ENCODE results near the gene MGA. TPM values are rescaled to one million over a fixed set of nuclear protein-coding genes. Genes with fewer than 3 reads are reported as not detected.

Gene MGA
- total RNA-seq, 1 donor from 2014 or later: 71.4 TPM

- Mint-ChIP-seq H3K4me3 (no peak overlapping the region), H3K9me3 (no peaks in the 10 kb centered on the region), H3K4me1 (peaks cover 59% of the 10 kb centered on the region), H3K27me3 (ENCODE audit: low read depth) (no peaks in the 10 kb centered on the region), H3K27ac (no peak overlapping the region), H3K36me3 (no peaks in the 10 kb centered on the region)
- TF ChIP-seq, protein P1, sequence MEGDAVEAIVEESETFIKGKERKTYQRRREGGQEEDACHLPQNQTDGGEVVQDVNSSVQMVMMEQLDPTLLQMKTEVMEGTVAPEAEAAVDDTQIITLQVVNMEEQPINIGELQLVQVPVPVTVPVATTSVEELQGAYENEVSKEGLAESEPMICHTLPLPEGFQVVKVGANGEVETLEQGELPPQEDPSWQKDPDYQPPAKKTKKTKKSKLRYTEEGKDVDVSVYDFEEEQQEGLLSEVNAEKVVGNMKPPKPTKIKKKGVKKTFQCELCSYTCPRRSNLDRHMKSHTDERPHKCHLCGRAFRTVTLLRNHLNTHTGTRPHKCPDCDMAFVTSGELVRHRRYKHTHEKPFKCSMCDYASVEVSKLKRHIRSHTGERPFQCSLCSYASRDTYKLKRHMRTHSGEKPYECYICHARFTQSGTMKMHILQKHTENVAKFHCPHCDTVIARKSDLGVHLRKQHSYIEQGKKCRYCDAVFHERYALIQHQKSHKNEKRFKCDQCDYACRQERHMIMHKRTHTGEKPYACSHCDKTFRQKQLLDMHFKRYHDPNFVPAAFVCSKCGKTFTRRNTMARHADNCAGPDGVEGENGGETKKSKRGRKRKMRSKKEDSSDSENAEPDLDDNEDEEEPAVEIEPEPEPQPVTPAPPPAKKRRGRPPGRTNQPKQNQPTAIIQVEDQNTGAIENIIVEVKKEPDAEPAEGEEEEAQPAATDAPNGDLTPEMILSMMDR (IDR thresholded peaks at IDR 0.05; ENCODE audit: unreplicated experiment): no peak
- DNase-seq (ENCODE audit: low spot score in 2 of 2, unreplicated experiment in 2 of 2): no peak
Observed at GRCh38 chr15:41792000-41792637, 131.9 kb downstream of the MGA start.

DNA sequence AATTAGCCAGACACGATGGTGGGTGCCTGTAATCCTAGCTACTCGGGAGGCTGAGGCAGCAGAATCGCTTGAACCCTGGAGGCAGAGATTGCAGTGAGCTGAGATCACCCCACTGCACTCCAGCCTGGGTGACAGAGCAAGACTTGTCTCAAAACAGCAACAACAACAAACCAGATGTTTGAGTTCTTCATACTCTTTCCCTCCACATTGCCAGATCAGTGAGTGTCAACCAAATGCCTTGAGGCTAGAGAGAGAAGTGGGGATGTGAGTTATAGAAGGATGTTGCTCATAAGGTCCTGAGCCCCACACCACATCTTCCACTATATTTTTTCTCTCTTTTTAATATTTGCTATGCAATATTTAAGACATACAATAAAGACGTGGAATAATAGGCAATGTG, 133.9 kb downstream of the MGA start:
- TF ChIP-seq, protein P1 (IDR thresholded peaks at IDR 0.05; ENCODE audit: unreplicated experiment): no peak
- Mint-ChIP-seq H3K36me3 (no peaks in the 10 kb centered on the region), H3K4me3 (no peak overlapping the region), H3K4me1 (peaks cover 56% of the 10 kb centered on the region), H3K27me3 (ENCODE audit: low read depth) (no peaks in the 10 kb centered on the region), H3K27ac (no peak overlapping the region), H3K9me3 (no peaks in the 10 kb centered on the region)
- no peak for DNase-seq (ENCODE audit: low spot score in 2 of 2, unreplicated experiment in 2 of 2)

DNA sequence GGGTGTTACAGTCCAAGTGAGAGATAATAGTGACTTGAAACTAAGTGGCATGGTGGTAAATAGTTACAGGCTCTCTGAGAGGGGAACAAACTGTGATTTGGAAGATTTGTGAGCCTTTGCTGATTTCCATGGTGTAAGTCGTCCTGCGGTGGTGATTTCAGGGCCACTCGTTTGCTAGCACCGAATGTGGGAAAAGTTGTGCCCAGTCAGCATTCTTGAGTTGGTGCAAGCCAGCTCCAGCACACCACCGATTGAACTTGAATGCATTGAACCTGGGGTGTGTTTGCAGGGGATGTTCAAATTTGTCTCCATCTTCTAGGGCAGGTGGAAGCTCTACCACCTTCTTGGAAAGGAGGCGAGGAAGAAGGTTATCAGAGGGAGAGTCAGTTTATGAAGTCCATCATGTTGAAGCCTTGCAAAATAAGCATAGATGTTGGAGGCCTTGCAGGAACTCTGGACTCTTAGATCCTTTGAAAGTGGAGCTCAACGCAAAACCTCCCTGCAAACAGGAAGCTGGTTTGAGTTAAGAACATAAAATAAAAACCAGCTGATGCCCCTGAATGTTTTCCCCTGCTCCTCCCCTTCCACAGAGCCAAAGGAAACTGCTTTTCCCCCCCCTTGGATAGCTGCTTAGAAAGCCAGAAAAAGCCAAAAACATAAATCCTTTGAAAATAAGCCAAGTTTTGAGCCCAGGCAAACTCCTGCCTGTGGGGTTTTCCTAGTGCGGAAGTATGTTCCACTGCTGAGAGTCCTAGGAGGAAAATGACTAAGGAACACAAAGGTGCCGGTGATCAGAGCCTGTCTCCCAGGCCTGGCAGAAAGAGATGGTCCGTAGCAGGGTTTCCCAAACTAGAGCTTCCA, 136.0 kb downstream of the MGA start:
- H3K4me1 Mint-ChIP-seq: peaks cover 35% of the 10 kb centered on the region
- no peaks in the 10 kb centered on the region for H3K9me3 Mint-ChIP-seq
- peak overlapping the region; percentile 88 for H3K27ac Mint-ChIP-seq
- H3K4me3 Mint-ChIP-seq: no peak overlapping the region
- peaks cover 10% of the 10 kb centered on the region for H3K36me3 Mint-ChIP-seq
- no peak for DNase-seq (ENCODE audit: low spot score in 2 of 2, unreplicated experiment in 2 of 2)
- H3K27me3 Mint-ChIP-seq (ENCODE audit: low read depth): no peaks in the 10 kb centered on the region
- TF ChIP-seq, protein P1 (IDR thresholded peaks at IDR 0.05; ENCODE audit: unreplicated experiment): no peak

DNA sequence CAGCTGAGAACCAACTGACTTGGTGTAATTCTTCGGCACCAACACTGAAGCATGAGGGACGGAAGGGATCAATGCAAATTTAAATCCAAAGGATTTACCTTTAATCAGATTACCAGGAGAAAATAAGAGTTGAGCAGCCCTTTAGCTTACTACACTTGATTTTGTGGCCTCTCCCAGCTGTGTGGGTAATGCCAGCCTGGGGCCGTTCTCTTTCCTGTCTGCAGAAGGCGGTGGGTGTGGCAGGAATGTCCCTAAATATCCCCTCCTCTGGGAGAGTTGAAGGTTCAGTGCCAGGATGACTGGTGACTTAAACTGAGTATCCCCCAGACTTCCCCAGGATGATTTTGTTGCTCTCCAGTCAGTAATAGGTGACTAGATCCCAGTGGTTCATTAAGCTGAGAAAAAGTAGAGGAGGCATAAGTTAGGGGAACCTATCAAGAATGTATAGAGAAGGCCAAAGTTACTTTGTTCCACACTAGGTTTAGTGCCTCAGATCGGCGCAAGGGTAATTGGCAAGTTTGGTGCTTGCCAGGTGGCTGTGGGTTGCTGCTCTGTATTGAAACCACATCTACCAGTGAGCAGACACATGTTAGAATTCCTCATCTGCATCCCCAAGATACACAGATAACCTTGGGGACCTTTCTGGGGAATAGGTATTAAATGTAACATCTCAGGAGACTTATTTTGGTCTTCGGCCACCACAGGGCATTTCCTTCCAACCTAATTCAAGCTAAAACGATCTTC, 137.2 kb downstream of the MGA start:
- Mint-ChIP-seq H3K4me1 (peaks cover 33% of the 10 kb centered on the region), H3K27ac (peak overlapping the region; percentile 32)
- TF ChIP-seq, protein P1 (IDR thresholded peaks at IDR 0.05; ENCODE audit: unreplicated experiment): no peak

GRCh38 chr15:41798607-41799487, 138.6 kb downstream of the MGA start:
- no peaks in the 10 kb centered on the region for H3K9me3 Mint-ChIP-seq
- H3K4me3 Mint-ChIP-seq: no peak overlapping the region
- peaks cover 25% of the 10 kb centered on the region for H3K4me1 Mint-ChIP-seq
- DNase-seq (ENCODE audit: low spot score in 2 of 2, unreplicated experiment in 2 of 2): no peak
- TF ChIP-seq, protein P1 (IDR thresholded peaks at IDR 0.05; ENCODE audit: unreplicated experiment): no peak
- no peaks in the 10 kb centered on the region for H3K27me3 Mint-ChIP-seq (ENCODE audit: low read depth)
- peaks cover 11% of the 10 kb centered on the region for H3K36me3 Mint-ChIP-seq
- no peak overlapping the region for H3K27ac Mint-ChIP-seq

More for the DNA sequence above, 137.2 kb downstream of the MGA start:
- Mint-ChIP-seq H3K4me3 (no peak overlapping the region), H3K36me3 (peaks cover 11% of the 10 kb centered on the region), H3K27me3 (ENCODE audit: low read depth) (no peaks in the 10 kb centered on the region), H3K9me3 (no peaks in the 10 kb centered on the region)
- no peak for DNase-seq (ENCODE audit: low spot score in 2 of 2, unreplicated experiment in 2 of 2)

Data from mesothelial cell of epicardium (in vitro differentiated cells).